Nephron progenitor cell (in vitro differentiated cells): ENCODE data around the gene RAP1GAP2.

Source experiments
- DNase-seq: peaks from one replicate; pipeline ENCODE4 v3.0.0; 2021
- H3K27ac Mint-ChIP-seq: 2 replicates; pipeline ENCODE4 v1.8.0; 2021; ENCODE audit warnings: mild to moderate bottlenecking, moderate library complexity, mixed read lengths
- H3K27me3 Mint-ChIP-seq: 2 replicates; pipeline ENCODE4 v1.8.0; 2021; ENCODE audit warnings: mild to moderate bottlenecking, low read depth, mixed read lengths; ENCODE audit not compliant: poor library complexity
- H3K36me3 Mint-ChIP-seq: 2 replicates; pipeline ENCODE4 v1.8.0; 2021; ENCODE audit warnings: low read depth, mixed read lengths
- H3K4me1 Mint-ChIP-seq: 2 replicates; pipeline ENCODE4 v1.8.0; 2021; ENCODE audit warnings: mixed read lengths
- H3K4me3 Mint-ChIP-seq: 2 replicates; pipeline ENCODE4 v1.8.0; 2021; ENCODE audit warnings: mild to moderate bottlenecking, moderate library complexity, mixed read lengths
- H3K9me3 Mint-ChIP-seq: 2 replicates; pipeline ENCODE4 v1.8.0; 2021; ENCODE audit warnings: mild to moderate bottlenecking, moderate library complexity, mixed read lengths
- TF ChIP-seq, protein P1 (sequence below): fragments of 200-600 bp; sonication (generic); IDR thresholded peaks from 2 replicates; pipeline ENCODE4 v1.5.0; 2021; ENCODE audit warnings: antibody characterized with exemption

Gene RAP1GAP2

DNA sequence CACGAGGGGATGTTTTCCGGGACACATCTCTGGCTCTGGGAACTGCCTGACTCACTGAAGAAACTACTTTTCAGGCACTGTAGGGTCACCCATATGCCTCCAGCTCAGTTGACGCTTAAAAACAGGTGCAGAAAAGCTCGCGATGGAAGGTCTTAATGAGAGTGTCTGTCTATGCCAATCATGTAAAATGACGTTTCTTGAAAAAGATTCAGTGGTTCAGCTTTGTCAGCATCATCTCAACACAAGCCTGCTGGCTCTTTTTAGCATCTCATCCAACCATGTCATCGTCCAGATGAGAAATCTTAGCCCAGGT is 239.7 kb downstream of the RAP1GAP2 start:
- TF ChIP-seq, protein P1, sequence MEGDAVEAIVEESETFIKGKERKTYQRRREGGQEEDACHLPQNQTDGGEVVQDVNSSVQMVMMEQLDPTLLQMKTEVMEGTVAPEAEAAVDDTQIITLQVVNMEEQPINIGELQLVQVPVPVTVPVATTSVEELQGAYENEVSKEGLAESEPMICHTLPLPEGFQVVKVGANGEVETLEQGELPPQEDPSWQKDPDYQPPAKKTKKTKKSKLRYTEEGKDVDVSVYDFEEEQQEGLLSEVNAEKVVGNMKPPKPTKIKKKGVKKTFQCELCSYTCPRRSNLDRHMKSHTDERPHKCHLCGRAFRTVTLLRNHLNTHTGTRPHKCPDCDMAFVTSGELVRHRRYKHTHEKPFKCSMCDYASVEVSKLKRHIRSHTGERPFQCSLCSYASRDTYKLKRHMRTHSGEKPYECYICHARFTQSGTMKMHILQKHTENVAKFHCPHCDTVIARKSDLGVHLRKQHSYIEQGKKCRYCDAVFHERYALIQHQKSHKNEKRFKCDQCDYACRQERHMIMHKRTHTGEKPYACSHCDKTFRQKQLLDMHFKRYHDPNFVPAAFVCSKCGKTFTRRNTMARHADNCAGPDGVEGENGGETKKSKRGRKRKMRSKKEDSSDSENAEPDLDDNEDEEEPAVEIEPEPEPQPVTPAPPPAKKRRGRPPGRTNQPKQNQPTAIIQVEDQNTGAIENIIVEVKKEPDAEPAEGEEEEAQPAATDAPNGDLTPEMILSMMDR, result no peak
- H3K4me1 Mint-ChIP-seq, result peaks cover 18% of the 10 kb centered on the region
- no peaks in the 10 kb centered on the region for H3K36me3 Mint-ChIP-seq
- H3K27me3 Mint-ChIP-seq, result peaks cover 12% of the 10 kb centered on the region
- no peak for DNase-seq
- H3K9me3 Mint-ChIP-seq, result no peaks in the 10 kb centered on the region
- H3K27ac Mint-ChIP-seq, result no peak overlapping the region
- no peak overlapping the region for H3K4me3 Mint-ChIP-seq

GRCh38 chr17:3036800-3037199 is 240.6 kb downstream of the RAP1GAP2 start:
- no peaks in the 10 kb centered on the region for H3K36me3 Mint-ChIP-seq
- no peak for DNase-seq
- H3K9me3 Mint-ChIP-seq, result no peaks in the 10 kb centered on the region
- TF ChIP-seq, protein P1, result no peak
- no peak overlapping the region for H3K4me3 Mint-ChIP-seq
- H3K27ac Mint-ChIP-seq, result no peak overlapping the region
- peaks cover 18% of the 10 kb centered on the region for H3K4me1 Mint-ChIP-seq
- H3K27me3 Mint-ChIP-seq, result peaks cover 17% of the 10 kb centered on the region

DNA sequence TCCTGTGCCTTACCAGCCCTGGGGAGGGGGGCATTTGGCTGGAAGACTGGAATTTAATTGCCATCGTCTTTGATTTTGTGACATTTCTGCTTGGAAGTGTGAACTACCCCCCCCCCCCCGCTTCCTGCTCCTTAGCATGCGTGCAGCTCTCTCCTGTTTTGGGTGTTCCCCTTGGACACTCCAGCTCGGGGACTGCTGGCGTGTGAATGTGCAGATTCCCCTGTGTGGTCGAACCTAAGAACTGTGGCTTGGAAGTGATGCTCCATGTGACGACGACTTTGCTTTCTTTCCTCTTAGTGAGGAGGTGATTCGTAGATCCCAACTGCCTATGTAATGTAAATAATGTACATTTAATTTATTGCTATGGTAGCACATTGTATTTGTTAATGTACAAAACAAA is 241.0 kb downstream of the RAP1GAP2 start:
- Mint-ChIP-seq H3K27me3 (peaks cover 17% of the 10 kb centered on the region), H3K27ac (no peak overlapping the region), H3K4me3 (no peak overlapping the region), H3K4me1 (peaks cover 18% of the 10 kb centered on the region), H3K36me3 (no peaks in the 10 kb centered on the region), H3K9me3 (peaks cover 3% of the 10 kb centered on the region)
- no peak for DNase-seq
- TF ChIP-seq, protein P1, result no peak

DNA sequence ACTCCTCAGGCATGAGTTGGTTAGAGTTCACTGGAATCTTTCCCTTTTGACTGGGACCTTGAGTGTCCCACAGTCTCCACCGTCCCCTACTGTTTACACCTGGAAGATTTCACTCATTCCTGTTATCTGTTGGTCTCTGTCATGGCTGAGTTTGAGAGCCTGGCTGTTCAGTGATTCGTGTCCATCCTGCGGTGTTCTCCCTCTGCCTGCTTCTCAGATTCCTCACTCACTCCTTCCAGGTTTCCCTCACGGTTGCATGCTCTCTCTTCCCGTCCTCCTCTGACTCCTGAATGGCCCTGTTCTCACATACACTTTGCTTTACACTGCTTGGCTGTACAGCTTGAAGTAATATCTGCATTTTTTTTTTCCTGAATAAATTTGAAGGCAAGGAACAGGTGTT is 242.7 kb downstream of the RAP1GAP2 start:
- Mint-ChIP-seq H3K36me3 (no peaks in the 10 kb centered on the region), H3K4me3 (no peak overlapping the region), H3K27ac (no peak overlapping the region), H3K9me3 (peaks cover 18% of the 10 kb centered on the region), H3K4me1 (peaks cover 16% of the 10 kb centered on the region), H3K27me3 (peaks cover 21% of the 10 kb centered on the region)
- TF ChIP-seq, protein P1, result no peak
- DNase-seq, result no peak

DNA sequence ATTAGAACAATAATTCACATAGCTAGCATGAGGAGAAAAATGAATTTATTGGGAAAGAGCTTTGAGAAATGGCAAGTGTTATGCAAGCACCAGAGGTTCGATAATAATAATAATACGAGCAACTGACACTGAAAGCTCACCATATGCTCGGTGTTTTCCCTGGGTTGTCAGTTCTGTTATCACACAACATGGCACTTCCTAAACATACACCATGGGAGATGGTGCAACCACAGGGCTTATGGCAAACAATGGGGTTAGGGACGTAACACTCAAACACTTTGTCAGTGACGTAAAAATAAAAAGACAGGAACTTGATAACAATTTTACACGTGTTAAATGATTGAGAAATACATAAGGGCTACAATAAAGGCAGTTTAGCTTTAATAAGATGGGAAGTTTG is 243.5 kb downstream of the RAP1GAP2 start:
- peaks cover 25% of the 10 kb centered on the region for H3K27me3 Mint-ChIP-seq
- H3K4me1 Mint-ChIP-seq, result peaks cover 12% of the 10 kb centered on the region
- TF ChIP-seq, protein P1, result no peak
- H3K27ac Mint-ChIP-seq, result no peak overlapping the region
- H3K4me3 Mint-ChIP-seq, result no peak overlapping the region
- no peak for DNase-seq
- no peaks in the 10 kb centered on the region for H3K36me3 Mint-ChIP-seq
- H3K9me3 Mint-ChIP-seq, result peaks cover 26% of the 10 kb centered on the region

DNA sequence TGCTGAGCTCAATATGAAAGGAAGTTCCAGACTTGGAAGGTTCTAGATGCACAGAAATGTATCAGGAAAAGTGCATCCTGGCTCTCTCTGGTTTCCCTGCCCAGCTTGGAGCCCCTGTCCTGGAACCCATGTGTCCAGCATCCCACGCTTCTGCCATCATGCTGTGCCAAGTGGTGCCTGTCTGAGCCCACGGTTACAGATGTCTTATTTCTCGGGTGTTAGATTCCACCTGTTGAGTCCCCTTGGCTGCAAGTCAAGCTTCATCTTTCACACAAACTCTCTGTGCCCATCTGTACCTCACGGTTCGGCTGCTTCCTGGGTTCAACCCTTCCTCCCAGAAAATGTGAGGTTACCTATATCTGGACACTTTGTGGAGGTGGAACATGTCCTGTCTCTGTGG is 244.6 kb downstream of the RAP1GAP2 start:
- peaks cover 30% of the 10 kb centered on the region for H3K9me3 Mint-ChIP-seq
- H3K36me3 Mint-ChIP-seq, result no peaks in the 10 kb centered on the region
- no peak for DNase-seq
- TF ChIP-seq, protein P1, result no peak
- H3K27ac Mint-ChIP-seq, result no peak overlapping the region
- no peak overlapping the region for H3K4me3 Mint-ChIP-seq
- peaks cover 25% of the 10 kb centered on the region for H3K27me3 Mint-ChIP-seq
- peaks cover 7% of the 10 kb centered on the region for H3K4me1 Mint-ChIP-seq
